ENCODE measurements around the gene BBS10.

BBS10 gene

DNA sequence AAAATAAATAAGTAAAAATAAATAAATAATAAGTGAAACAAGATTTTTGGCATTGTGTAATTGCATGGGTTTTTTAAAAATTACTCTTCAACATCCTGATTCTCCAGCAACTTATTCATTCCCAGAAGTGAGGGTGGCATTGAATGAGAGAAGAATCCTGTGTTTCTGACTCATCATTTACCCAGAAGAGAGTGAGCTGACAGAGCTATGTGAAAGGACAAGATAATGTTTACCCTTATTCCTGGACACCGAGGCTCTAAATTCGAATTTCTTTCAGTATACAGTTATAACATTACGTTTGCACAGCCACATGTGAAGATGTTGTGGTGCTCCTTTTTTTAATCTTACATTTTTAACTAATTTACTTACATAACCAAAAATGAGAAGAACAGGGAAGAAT is 36.4 kb downstream of the BBS10 start:
- Histone ChIP-seq H3K9ac (ENCODE audit: low read length in 5 of 5) (no peak overlapping the region), H3K4me3 (ENCODE audit: low read depth in 1 of 5, low read length in 5 of 5) (no peak overlapping the region), H3K9me3 (ENCODE audit: control insufficient read depth in 5 of 5, low read length in 5 of 5) (no peaks in the 10 kb centered on the region), H3K27me3 (ENCODE audit: control insufficient read depth in 5 of 5, insufficient read depth in 4 of 5, low read length in 5 of 5) (no peaks in the 10 kb centered on the region), H3K4me1 (ENCODE audit: control insufficient read depth in 5 of 5, insufficient read depth in 5 of 5, low read length in 5 of 5) (no peaks in the 10 kb centered on the region), H3K27ac (ENCODE audit: low read depth, low read length) (no peak overlapping the region), H3K36me3 (ENCODE audit: control insufficient read depth in 5 of 5, insufficient read depth in 5 of 5, low read length in 5 of 5) (no peaks in the 10 kb centered on the region)

DNA sequence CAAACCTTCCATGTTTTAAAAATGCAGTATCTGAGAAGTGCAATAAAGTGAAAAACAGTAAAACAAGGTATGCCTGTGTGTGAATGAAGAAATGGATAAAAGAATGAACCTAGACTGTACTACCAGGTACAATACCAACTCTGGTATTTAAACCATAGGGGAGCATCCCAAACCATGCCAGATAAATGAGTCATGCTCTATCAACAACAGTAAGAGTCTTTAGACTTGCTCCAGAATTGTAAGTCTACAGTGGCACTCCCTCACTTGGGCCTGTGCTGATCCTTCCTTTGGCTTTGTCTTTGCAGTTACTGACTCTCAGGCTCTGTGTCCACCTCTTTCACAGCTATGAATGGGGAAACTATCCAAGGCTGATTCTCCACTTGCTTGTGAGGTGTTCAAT is 38.1 kb downstream of the BBS10 start:
- Histone ChIP-seq H3K27me3 (ENCODE audit: control insufficient read depth in 5 of 5, insufficient read depth in 4 of 5, low read length in 5 of 5) (no peaks in the 10 kb centered on the region), H3K36me3 (ENCODE audit: control insufficient read depth in 5 of 5, insufficient read depth in 5 of 5, low read length in 5 of 5) (no peaks in the 10 kb centered on the region), H3K4me3 (ENCODE audit: low read depth in 1 of 5, low read length in 5 of 5) (no peak overlapping the region), H3K4me1 (ENCODE audit: control insufficient read depth in 5 of 5, insufficient read depth in 5 of 5, low read length in 5 of 5) (no peaks in the 10 kb centered on the region), H3K9ac (ENCODE audit: low read length in 5 of 5) (no peak overlapping the region), H3K27ac (ENCODE audit: low read depth, low read length) (no peak overlapping the region), H3K9me3 (ENCODE audit: control insufficient read depth in 5 of 5, low read length in 5 of 5) (no peaks in the 10 kb centered on the region)

DNA sequence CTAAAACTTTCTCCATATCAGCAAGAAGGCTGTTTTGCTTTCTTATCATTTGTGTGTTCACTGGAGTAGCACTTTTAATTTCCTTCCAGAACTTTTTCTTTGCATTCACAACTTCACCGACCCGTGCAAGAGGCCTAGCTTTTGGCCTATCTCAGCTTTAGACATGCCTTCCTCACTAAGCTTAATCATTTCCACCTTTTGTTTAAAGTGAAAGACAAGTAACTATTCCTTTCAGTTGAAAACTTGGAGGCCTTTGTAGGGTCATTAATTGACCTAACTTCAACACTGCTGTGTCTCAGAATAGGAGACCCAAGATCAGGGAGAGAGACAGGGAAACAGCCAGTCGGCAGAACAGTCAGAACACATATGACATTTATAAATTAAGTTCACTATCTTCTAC is 39.3 kb downstream of the BBS10 start:
- Histone ChIP-seq H3K9ac (ENCODE audit: low read length in 5 of 5) (no peak overlapping the region), H3K27ac (ENCODE audit: low read depth, low read length) (no peak overlapping the region), H3K36me3 (ENCODE audit: control insufficient read depth in 5 of 5, insufficient read depth in 5 of 5, low read length in 5 of 5) (no peaks in the 10 kb centered on the region), H3K4me3 (ENCODE audit: low read depth in 1 of 5, low read length in 5 of 5) (no peak overlapping the region), H3K4me1 (ENCODE audit: control insufficient read depth in 5 of 5, insufficient read depth in 5 of 5, low read length in 5 of 5) (no peaks in the 10 kb centered on the region), H3K9me3 (ENCODE audit: control insufficient read depth in 5 of 5, low read length in 5 of 5) (no peaks in the 10 kb centered on the region), H3K27me3 (ENCODE audit: control insufficient read depth in 5 of 5, insufficient read depth in 4 of 5, low read length in 5 of 5) (no peaks in the 10 kb centered on the region)

DNA sequence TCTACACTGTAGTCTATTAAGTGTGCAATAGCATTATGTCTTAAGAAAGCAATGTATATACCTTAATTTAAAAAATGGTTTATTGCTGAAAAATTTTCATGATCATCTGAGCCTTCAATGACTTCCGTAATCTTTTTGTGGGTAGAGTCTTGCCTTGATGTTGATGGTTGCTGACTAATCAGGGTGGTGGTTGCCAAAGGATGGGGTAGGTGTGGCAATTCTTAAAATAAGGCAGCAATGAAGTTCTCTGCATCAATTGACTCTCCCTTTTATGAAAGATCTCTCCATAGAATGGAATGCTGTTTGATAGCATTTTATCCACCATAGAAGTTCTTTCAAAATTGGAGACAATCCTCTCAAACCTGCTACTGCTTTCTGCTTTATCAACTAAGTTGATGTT is 41.1 kb downstream of the BBS10 start:
- Histone ChIP-seq H3K27ac (ENCODE audit: low read depth, low read length) (no peak overlapping the region), H3K4me3 (ENCODE audit: low read depth in 1 of 5, low read length in 5 of 5) (no peak overlapping the region), H3K36me3 (ENCODE audit: control insufficient read depth in 5 of 5, insufficient read depth in 5 of 5, low read length in 5 of 5) (no peaks in the 10 kb centered on the region), H3K9ac (ENCODE audit: low read length in 5 of 5) (no peak overlapping the region), H3K4me1 (ENCODE audit: control insufficient read depth in 5 of 5, insufficient read depth in 5 of 5, low read length in 5 of 5) (no peaks in the 10 kb centered on the region), H3K27me3 (ENCODE audit: control insufficient read depth in 5 of 5, insufficient read depth in 4 of 5, low read length in 5 of 5) (no peaks in the 10 kb centered on the region), H3K9me3 (ENCODE audit: control insufficient read depth in 5 of 5, low read length in 5 of 5) (no peaks in the 10 kb centered on the region)

DNA sequence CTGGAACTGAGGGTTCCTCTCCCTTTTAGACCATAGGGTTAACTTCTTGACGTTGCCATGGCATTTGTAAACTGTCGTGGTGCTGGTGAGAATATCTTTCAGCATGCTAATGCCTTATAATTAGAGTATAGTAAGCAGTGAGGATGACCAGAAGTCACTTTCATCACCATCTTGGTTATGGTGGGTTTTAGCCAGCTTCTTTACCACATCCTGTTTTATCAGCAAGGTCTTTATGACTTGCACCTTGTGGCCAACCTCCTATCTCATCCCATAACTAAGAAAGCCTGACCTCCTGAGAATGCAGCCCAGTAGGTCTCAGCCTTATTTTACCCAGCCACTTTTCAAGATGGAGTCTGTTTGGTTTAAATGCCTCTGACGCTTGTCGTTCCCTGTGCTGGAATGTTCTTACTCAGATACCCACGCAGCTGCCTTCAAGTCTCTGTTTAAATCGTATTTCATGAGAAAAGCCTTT is 44.2 kb downstream of the BBS10 start:
- no peak overlapping the region for H3K27ac ChIP-seq (ENCODE audit: low read depth, low read length)
- H3K9ac ChIP-seq (ENCODE audit: low read length in 5 of 5) = no peak overlapping the region
- no peaks in the 10 kb centered on the region for H3K27me3 ChIP-seq (ENCODE audit: control insufficient read depth in 5 of 5, insufficient read depth in 4 of 5, low read length in 5 of 5)
- H3K4me3 ChIP-seq (ENCODE audit: low read depth in 1 of 5, low read length in 5 of 5) = no peak overlapping the region
- H3K36me3 ChIP-seq (ENCODE audit: control insufficient read depth in 5 of 5, insufficient read depth in 5 of 5, low read length in 5 of 5) = no peaks in the 10 kb centered on the region
- no peaks in the 10 kb centered on the region for H3K4me1 ChIP-seq (ENCODE audit: control insufficient read depth in 5 of 5, insufficient read depth in 5 of 5, low read length in 5 of 5)
- H3K9me3 ChIP-seq (ENCODE audit: control insufficient read depth in 5 of 5, low read length in 5 of 5) = no peaks in the 10 kb centered on the region

DNA sequence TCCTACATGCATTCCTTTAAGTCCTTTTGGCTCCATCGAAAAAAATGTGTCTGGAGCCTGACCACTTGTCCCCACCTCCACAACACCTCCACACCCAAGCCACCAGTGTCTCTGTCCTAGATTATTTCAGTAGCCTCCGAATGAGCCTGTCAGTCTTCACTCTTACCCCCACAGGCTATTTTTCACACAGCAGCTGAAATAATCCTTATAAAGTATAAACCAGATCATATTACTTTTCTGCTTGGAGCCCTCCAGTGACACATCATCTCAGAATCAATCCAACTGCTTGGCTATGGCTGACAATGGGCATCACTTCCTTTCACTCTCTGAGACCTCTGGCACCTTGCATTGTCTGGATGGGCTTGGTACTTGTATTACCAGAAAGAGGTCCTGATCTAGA is 44.9 kb downstream of the BBS10 start:
- Histone ChIP-seq H3K4me1 (ENCODE audit: control insufficient read depth in 5 of 5, insufficient read depth in 5 of 5, low read length in 5 of 5) (no peaks in the 10 kb centered on the region), H3K27me3 (ENCODE audit: control insufficient read depth in 5 of 5, insufficient read depth in 4 of 5, low read length in 5 of 5) (no peaks in the 10 kb centered on the region), H3K4me3 (ENCODE audit: low read depth in 1 of 5, low read length in 5 of 5) (no peak overlapping the region), H3K36me3 (ENCODE audit: control insufficient read depth in 5 of 5, insufficient read depth in 5 of 5, low read length in 5 of 5) (no peaks in the 10 kb centered on the region), H3K9me3 (ENCODE audit: control insufficient read depth in 5 of 5, low read length in 5 of 5) (no peaks in the 10 kb centered on the region), H3K9ac (ENCODE audit: low read length in 5 of 5) (no peak overlapping the region), H3K27ac (ENCODE audit: low read depth, low read length) (no peak overlapping the region)

DNA sequence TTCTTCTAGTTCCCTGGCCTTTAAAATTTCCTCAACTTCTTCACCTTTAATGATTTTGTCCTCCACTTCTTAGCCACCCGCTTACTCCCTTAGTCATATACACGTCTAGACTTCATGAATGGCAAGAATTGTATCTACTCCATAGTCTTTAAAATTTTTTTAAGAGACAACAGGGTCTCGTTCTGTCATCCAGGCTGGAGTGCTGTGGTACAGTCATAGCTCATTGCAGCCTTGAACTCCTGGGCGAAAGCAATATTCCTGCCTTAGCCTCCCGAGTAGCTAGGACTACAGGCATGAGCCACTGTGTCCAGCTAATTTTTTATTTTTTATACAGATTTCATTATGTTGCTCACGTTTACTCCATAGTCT is 47.9 kb downstream of the BBS10 start:
- Histone ChIP-seq H3K36me3 (ENCODE audit: control insufficient read depth in 5 of 5, insufficient read depth in 5 of 5, low read length in 5 of 5) (no peaks in the 10 kb centered on the region), H3K27ac (ENCODE audit: low read depth, low read length) (no peak overlapping the region), H3K4me1 (ENCODE audit: control insufficient read depth in 5 of 5, insufficient read depth in 5 of 5, low read length in 5 of 5) (no peaks in the 10 kb centered on the region), H3K9ac (ENCODE audit: low read length in 5 of 5) (no peak overlapping the region), H3K4me3 (ENCODE audit: low read depth in 1 of 5, low read length in 5 of 5) (no peak overlapping the region), H3K9me3 (ENCODE audit: control insufficient read depth in 5 of 5, low read length in 5 of 5) (peaks cover 0 to 2% (median 0%) of the 10 kb centered on the region in 5 donors), H3K27me3 (ENCODE audit: control insufficient read depth in 5 of 5, insufficient read depth in 4 of 5, low read length in 5 of 5) (no peaks in the 10 kb centered on the region)

DNA sequence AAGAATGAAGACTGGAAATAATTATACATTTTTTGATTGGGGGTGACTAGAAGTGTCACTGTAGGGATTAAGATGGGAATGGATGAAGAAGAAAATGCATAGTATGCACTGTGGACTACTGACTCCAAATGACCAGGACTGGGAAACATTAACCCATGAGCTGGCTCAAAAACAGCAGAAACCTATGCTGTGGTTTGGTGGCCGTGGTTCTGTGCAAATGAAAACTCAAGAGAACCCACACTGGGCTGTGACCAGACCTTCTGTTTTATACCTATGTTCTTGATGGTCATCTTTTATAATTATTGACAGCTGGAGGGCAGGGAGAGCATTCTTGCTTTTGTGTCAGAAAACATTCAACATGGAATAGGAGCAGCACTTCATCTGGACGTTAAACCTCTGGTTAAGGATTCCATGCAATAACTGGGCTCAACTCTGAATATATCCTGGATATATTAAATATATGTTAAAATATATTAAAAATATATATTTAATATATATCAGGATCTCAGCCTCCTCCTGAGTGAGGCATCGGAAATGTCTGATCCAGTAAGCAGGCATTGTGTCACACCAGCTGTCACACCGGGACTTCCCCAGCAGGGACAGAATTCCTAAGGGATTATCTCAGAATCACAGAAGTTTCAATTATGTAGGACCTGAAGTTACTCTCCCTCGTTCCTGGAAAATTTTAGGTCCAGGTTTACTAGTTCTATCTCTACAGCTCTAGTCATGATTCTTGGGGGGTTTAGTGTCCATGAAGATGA is 48.5 kb downstream of the BBS10 start:
- no peaks in the 10 kb centered on the region for H3K27me3 ChIP-seq (ENCODE audit: control insufficient read depth in 5 of 5, insufficient read depth in 4 of 5, low read length in 5 of 5)
- peaks cover 0 to 2% (median 0%) of the 10 kb centered on the region in 5 donors for H3K9me3 ChIP-seq (ENCODE audit: control insufficient read depth in 5 of 5, low read length in 5 of 5)
- no peaks in the 10 kb centered on the region for H3K36me3 ChIP-seq (ENCODE audit: control insufficient read depth in 5 of 5, insufficient read depth in 5 of 5, low read length in 5 of 5)
- H3K4me3 ChIP-seq (ENCODE audit: low read depth in 1 of 5, low read length in 5 of 5) = no peak overlapping the region
- H3K9ac ChIP-seq (ENCODE audit: low read length in 5 of 5) = no peak overlapping the region
- no peaks in the 10 kb centered on the region for H3K4me1 ChIP-seq (ENCODE audit: control insufficient read depth in 5 of 5, insufficient read depth in 5 of 5, low read length in 5 of 5)
- H3K27ac ChIP-seq (ENCODE audit: low read depth, low read length) = no peak overlapping the region
